ENCODE results near the gene CYP19A1. TPM values are rescaled to one million over a fixed set of nuclear protein-coding genes. Genes with fewer than 3 reads are reported as not detected.

CYP19A1 gene
- total RNA-seq, 1 experiment from 2014 or later, result not detected

DNA sequence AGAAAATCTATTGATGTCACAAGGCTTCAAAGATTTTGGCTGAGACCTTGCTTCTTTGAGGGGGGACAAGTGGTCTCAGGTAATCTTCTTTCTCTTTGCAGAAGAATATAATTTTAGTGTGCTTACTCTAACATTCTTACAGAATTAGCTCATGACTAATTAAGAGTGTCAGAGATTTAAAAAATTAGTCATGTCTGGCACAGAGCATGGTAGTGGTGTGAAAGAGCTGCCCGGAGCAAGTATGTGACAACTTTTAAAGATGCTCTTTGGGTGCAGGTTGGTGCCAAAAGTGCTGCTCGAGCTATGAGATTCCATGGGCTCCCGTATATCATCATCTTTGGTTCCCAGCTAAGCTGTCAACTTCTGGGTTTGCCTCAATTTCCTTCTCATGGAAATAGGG is 31.1 kb downstream of the CYP19A1 start:
- DNase-seq (ENCODE audit: low read depth, low spot score), result no peak

DNA sequence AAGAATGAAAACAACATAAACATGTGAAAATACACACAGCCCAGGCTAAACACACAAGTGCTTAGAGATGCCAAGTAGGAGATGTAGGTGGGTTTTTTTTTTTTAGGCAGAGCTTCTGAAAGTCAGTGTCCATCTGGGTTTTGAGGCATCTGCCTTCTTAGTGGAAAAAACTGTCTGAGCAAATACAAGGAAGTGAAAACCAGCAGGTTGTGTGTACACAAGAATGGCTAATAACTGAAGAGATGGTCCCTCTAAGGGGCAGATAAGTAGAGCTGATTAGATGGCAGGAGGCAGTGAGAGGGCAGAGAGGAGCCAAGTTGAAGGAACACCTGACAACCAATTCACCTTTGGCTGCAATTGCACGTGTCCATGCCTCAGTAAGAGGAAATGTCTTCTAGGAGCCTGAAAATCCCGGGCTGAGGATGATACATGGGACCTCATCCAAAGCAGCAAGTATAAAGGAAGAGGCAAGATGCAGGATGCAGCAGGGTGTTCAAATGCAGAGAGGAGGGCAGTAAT is 34.9 kb downstream of the CYP19A1 start:
- BruUV-seq (replicated peaks), result no TSS peak
- peaks cover 3% of the 10 kb centered on the region; the same call in 1 of the 2 replicates for H3K27me3 ChIP-seq (ENCODE audit: insufficient read depth, low read length)
- no peak overlapping the region for H3K27ac ChIP-seq (ENCODE audit: low read depth, low read length)
- H3K4me2 ChIP-seq (ENCODE audit: low read length), result no peak overlapping the region
- no peaks in the 10 kb centered on the region for H3K36me3 ChIP-seq (ENCODE audit: control insufficient read depth in 1 of 2, insufficient read depth in 2 of 2, low read length in 2 of 2)
- H3K79me2 ChIP-seq (ENCODE audit: insufficient read depth, low read length), result no peaks in the 10 kb centered on the region
- DNase-seq (ENCODE audit: low read depth, low spot score) (no peak), ATAC-seq (no peak)
- no peak overlapping the region for H3K9ac ChIP-seq (ENCODE audit: low read length)
- H3K9me2 ChIP-seq (ENCODE audit: insufficient read depth), result no peaks in the 10 kb centered on the region
- RAD21 ChIA-PET (ENCODE audit: low non-redundant PET in 1 of 2, low total read pairs in 2 of 2, uncharacterized antibody in 2 of 2, unreplicated experiment in 2 of 2), result no interaction called here
- TF ChIP-seq YY1 (IDR thresholded peaks at IDR 0.05; ENCODE audit: extremely low read depth, insufficient replicate concordance, low read depth, low read length), result no peak
- TF ChIP-seq EGR1 (IDR thresholded peaks at IDR 0.05; ENCODE audit: low read depth), result no peak
- TF ChIP-seq SRF (IDR thresholded peaks at IDR 0.05; ENCODE audit: low read depth), result no peak
- TF ChIP-seq CBX3 (IDR thresholded peaks at IDR 0.05; ENCODE audit: low read depth), result no peak
- no peak for TF ChIP-seq CEBPB (IDR thresholded peaks at IDR 0.05; ENCODE audit: low read depth)
- TF ChIP-seq ZNF274 (IDR thresholded peaks at IDR 0.05; ENCODE audit: low read depth, low read length), result no peak
- TF ChIP-seq, protein P1, sequence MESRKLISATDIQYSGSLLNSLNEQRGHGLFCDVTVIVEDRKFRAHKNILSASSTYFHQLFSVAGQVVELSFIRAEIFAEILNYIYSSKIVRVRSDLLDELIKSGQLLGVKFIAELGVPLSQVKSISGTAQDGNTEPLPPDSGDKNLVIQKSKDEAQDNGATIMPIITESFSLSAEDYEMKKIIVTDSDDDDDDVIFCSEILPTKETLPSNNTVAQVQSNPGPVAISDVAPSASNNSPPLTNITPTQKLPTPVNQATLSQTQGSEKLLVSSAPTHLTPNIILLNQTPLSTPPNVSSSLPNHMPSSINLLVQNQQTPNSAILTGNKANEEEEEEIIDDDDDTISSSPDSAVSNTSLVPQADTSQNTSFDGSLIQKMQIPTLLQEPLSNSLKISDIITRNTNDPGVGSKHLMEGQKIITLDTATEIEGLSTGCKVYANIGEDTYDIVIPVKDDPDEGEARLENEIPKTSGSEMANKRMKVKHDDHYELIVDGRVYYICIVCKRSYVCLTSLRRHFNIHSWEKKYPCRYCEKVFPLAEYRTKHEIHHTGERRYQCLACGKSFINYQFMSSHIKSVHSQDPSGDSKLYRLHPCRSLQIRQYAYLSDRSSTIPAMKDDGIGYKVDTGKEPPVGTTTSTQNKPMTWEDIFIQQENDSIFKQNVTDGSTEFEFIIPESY (IDR thresholded peaks at IDR 0.05; ENCODE audit: extremely low read depth, insufficient replicate concordance, low read length), result no peak
- POLR2A ChIA-PET, result no interaction called here
- no peaks in the 10 kb centered on the region for H3K9me3 ChIP-seq (ENCODE audit: control insufficient read depth in 1 of 2, insufficient read depth in 1 of 2, low read depth in 1 of 2, low read length in 2 of 2)
- H3K4me3 ChIP-seq (replicated peaks in 1 of 2; ENCODE audit: low read depth in 1 of 2, low read length in 2 of 2), result no peak overlapping the region
- H2AFZ ChIP-seq (ENCODE audit: low read depth, low read length, poor library complexity, severe bottlenecking), result no peak overlapping the region
- H4K20me1 ChIP-seq (ENCODE audit: insufficient read depth), result no peaks in the 10 kb centered on the region
- no peaks in the 10 kb centered on the region for H3K4me1 ChIP-seq (ENCODE audit: control insufficient read depth in 1 of 2, insufficient read depth in 2 of 2, low read length in 2 of 2)
- intact Hi-C loops (cut with micrococcal nuclease), result no loop called here
- CTCF ChIA-PET, result no interaction called here

More for the DNA sequence above, 31.1 kb downstream of the CYP19A1 start:
- POLR2A ChIA-PET, result no interaction called here
- no peak overlapping the region for H3K27ac ChIP-seq (ENCODE audit: low read depth, low read length)
- H3K4me2 ChIP-seq (ENCODE audit: low read length), result no peak overlapping the region
- peaks cover 3% of the 10 kb centered on the region; the same call in 1 of the 2 replicates for H3K27me3 ChIP-seq (ENCODE audit: insufficient read depth, low read length)
- no peaks in the 10 kb centered on the region for H3K9me3 ChIP-seq (ENCODE audit: control insufficient read depth in 1 of 2, insufficient read depth in 1 of 2, low read depth in 1 of 2, low read length in 2 of 2)
- RAD21 ChIA-PET (ENCODE audit: low non-redundant PET in 1 of 2, low total read pairs in 2 of 2, uncharacterized antibody in 2 of 2, unreplicated experiment in 2 of 2), result no interaction called here
- no peak for ATAC-seq
- no peak overlapping the region for H2AFZ ChIP-seq (ENCODE audit: low read depth, low read length, poor library complexity, severe bottlenecking)
- CTCF ChIA-PET, result no interaction called here
- TF ChIP-seq, protein P2, sequence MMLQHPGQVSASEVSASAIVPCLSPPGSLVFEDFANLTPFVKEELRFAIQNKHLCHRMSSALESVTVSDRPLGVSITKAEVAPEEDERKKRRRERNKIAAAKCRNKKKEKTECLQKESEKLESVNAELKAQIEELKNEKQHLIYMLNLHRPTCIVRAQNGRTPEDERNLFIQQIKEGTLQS (IDR thresholded peaks at IDR 0.05), result no peak
- TF ChIP-seq EZH2 (IDR thresholded peaks at IDR 0.05) (no peak), FOSL1 (IDR thresholded peaks at IDR 0.05; ENCODE audit: low read depth) (no peak), CEBPB (IDR thresholded peaks at IDR 0.05; ENCODE audit: low read depth) (no peak), YY1 (IDR thresholded peaks at IDR 0.05; ENCODE audit: extremely low read depth, insufficient replicate concordance, low read depth, low read length) (no peak)
- TF ChIP-seq, protein P3, sequence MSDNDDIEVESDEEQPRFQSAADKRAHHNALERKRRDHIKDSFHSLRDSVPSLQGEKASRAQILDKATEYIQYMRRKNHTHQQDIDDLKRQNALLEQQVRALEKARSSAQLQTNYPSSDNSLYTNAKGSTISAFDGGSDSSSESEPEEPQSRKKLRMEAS (IDR thresholded peaks at IDR 0.05), result no peak
- intact Hi-C loops (cut with micrococcal nuclease), result no loop called here
- no peaks in the 10 kb centered on the region; a peak in 1 of 4 replicates for H3K4me1 ChIP-seq (ENCODE audit: control insufficient read depth in 1 of 2, insufficient read depth in 2 of 2, low read length in 2 of 2)
- BruUV-seq (replicated peaks), result no TSS peak
- H3K9me2 ChIP-seq (ENCODE audit: insufficient read depth), result no peaks in the 10 kb centered on the region
- H3K36me3 ChIP-seq (ENCODE audit: control insufficient read depth in 1 of 2, insufficient read depth in 2 of 2, low read length in 2 of 2), result no peaks in the 10 kb centered on the region
- H3K4me3 ChIP-seq (replicated peaks in 1 of 2; ENCODE audit: low read depth in 1 of 2, low read length in 2 of 2), result no peak overlapping the region
- H4K20me1 ChIP-seq (ENCODE audit: insufficient read depth), result no peaks in the 10 kb centered on the region
- H3K9ac ChIP-seq (ENCODE audit: low read length), result no peak overlapping the region
- no peaks in the 10 kb centered on the region for H3K79me2 ChIP-seq (ENCODE audit: insufficient read depth, low read length)
